ENCODE measurements around the gene GNG3.

GNG3 gene

GRCh38 chr11:62725646-62726045 lies 18.2 kb downstream of the GNG3 start:
- DNase-seq (ENCODE audit: extremely low spot score) = no peak
- TF ChIP-seq CTCF (IDR thresholded peaks at IDR 0.05; ENCODE audit: control extremely low read depth, extremely low read depth, low read depth, missing control alignments) = no peak
- ChIA-PET CTCF (interaction anchor here (2.5 to 5.7 kb wide), 2 partner anchors 44 to 61 kb away, joined by 16 to 24 read pairs; partner anchors contain the start of genes TAF6L and TMEM179B), POLR2A (interaction anchor here (1.2 kb wide), 1 partner anchor 12 kb away, joined by 5 read pairs; no protein-coding TSS in a partner anchor)

- no peak for DNase-seq (ENCODE audit: extremely low spot score)
- ChIA-PET CTCF (interaction anchor here (1.0 to 5.7 kb wide), 4 partner anchors 15 to 115 kb away, joined by 3 to 24 read pairs (median 10); partner anchors contain the start of genes TAF6L and TMEM179B), POLR2A (interaction anchor here (1.2 to 2.1 kb wide), 7 partner anchors 13 to 152 kb away, joined by 3 to 21 read pairs (median 6); partner anchors contain the start of genes EEF1G, POLR2G, WDR74 and ZBTB3)
- no peak for TF ChIP-seq CTCF (IDR thresholded peaks at IDR 0.05; ENCODE audit: control extremely low read depth, extremely low read depth, low read depth, missing control alignments)
Observed at GRCh38 chr11:62726156-62726914, 18.9 kb downstream of the GNG3 start.

GRCh38 chr11:62726915-62727164 lies 19.4 kb downstream of the GNG3 start:
- DNase-seq (ENCODE audit: extremely low spot score) = no peak
- ChIA-PET CTCF (interaction anchor here (1.0 to 5.7 kb wide), 8 partner anchors 11 to 154 kb away, joined by 3 to 24 read pairs (median 5); partner anchors contain the start of genes SLC3A2, TAF6L, TMEM179B and ZBTB3), POLR2A (interaction anchor here (0.6 to 2.1 kb wide), 10 partner anchors 13 to 153 kb away, joined by 3 to 21 read pairs (median 6); partner anchors contain the start of genes C11orf98, CSKMT, EEF1G and POLR2G)
- TF ChIP-seq CTCF (IDR thresholded peaks at IDR 0.05; ENCODE audit: control extremely low read depth, extremely low read depth, low read depth, missing control alignments) = no peak

GRCh38 chr11:62727165-62727871 lies 19.8 kb downstream of the GNG3 start, which contains the start of gene HNRNPUL2:
Gene HNRNPUL2, minus strand, starts transcription at chr11:62727457. Its CDS starts 301 bp downstream, at chr11:62727156.
- peak; percentile 98 for DNase-seq (ENCODE audit: extremely low spot score)
- POLR2A ChIA-PET = interaction anchor here (0.6 to 2.1 kb wide), 14 partner anchors 13 to 153 kb away, joined by 3 to 21 read pairs (median 5); partner anchors contain the start of genes BSCL2, C11orf98, CSKMT and EEF1G
- CTCF ChIA-PET = interaction anchor here (1.0 to 5.7 kb wide), 8 partner anchors 12 to 154 kb away, joined by 3 to 24 read pairs (median 5); partner anchors contain the start of genes SLC3A2, TAF6L, TMEM179B and ZBTB3
- TF ChIP-seq CTCF (IDR thresholded peaks at IDR 0.05; ENCODE audit: control extremely low read depth, extremely low read depth, low read depth, missing control alignments) = no peak

- TF ChIP-seq CTCF (IDR thresholded peaks at IDR 0.05; ENCODE audit: control extremely low read depth, extremely low read depth, low read depth, missing control alignments) = no peak
- DNase-seq (ENCODE audit: extremely low spot score) = peak; percentile 87
- ChIA-PET POLR2A (interaction anchor here (0.6 to 2.1 kb wide), 14 partner anchors 13 to 154 kb away, joined by 3 to 21 read pairs (median 5); partner anchors contain the start of genes BSCL2, C11orf98, CSKMT and EEF1G), CTCF (interaction anchor here (1.0 to 5.7 kb wide), 9 partner anchors 12 to 153 kb away, joined by 3 to 24 read pairs (median 5); partner anchors contain the start of genes SLC3A2, TAF6L, TMEM179B and ZBTB3)
Observed at GRCh38 chr11:62727872-62728170, 20.3 kb downstream of the GNG3 start.
